Fibroblast of lung (primary cell): ENCODE data around the gene TPP2. TPM values are rescaled to one million over a fixed set of nuclear protein-coding genes. Genes with fewer than 3 reads are reported as not detected.

ENCODE experiments used
- DNase-seq, 2 donors: peaks; one replicate each; pipeline versions ENCODE4 v3.0.0 to v3.0.0-alpha.2; 2010; ENCODE audit warnings: low read depth in 2 of 2
- H2AFZ ChIP-seq: 2 replicates; pipeline ENCODE4 v1.5.1; 2012; ENCODE audit warnings: low read length, control low read depth, inconsistent platforms
- H3K27ac ChIP-seq: 2 replicates; pipeline ENCODE4 v1.5.1; 2011; ENCODE audit warnings: low read length, control low read depth; ENCODE audit not compliant: insufficient read depth
- H3K27me3 ChIP-seq: 2 replicates; pipeline ENCODE4 v1.5.1; 2011; ENCODE audit warnings: mild to moderate bottlenecking, low read length; ENCODE audit not compliant: control insufficient read depth, insufficient read depth
- H3K36me3 ChIP-seq: 2 replicates; pipeline ENCODE4 v1.5.1; 2011; ENCODE audit warnings: low read length; ENCODE audit not compliant: control insufficient read depth, insufficient read depth
- H3K4me1 ChIP-seq: 2 replicates; pipeline ENCODE4 v1.5.1; 2011; ENCODE audit warnings: low read length; ENCODE audit not compliant: control insufficient read depth, insufficient read depth; ENCODE audit errors: extremely low read depth
- H3K4me2 ChIP-seq: 2 replicates; pipeline ENCODE4 v1.5.1; 2011; ENCODE audit warnings: low read length, control low read depth; ENCODE audit not compliant: insufficient read depth; ENCODE audit errors: extremely low read depth
- H3K4me3 ChIP-seq, 4 experiments: fragments of 200-600 bp in 1 of 4; sonication (generic) in 1 of 4; replicated peaks in 1 of 4; 2 replicates each; pipeline ENCODE4 v1.5.1; 2011 to 2016; ENCODE audit warnings: low read length in 4 of 4, low read depth in 3 of 4, mild to moderate bottlenecking in 3 of 4, control low read depth in 2 of 4, inconsistent platforms in 1 of 4, mixed read lengths in 1 of 4; ENCODE audit not compliant: insufficient read depth in 1 of 4; ENCODE audit errors: control extremely low read depth in 1 of 4
- H3K79me2 ChIP-seq: 2 replicates; pipeline ENCODE4 v1.5.1; 2012; ENCODE audit warnings: mild to moderate bottlenecking, low read length, inconsistent platforms; ENCODE audit not compliant: control insufficient read depth, insufficient read depth
- H3K9ac ChIP-seq: 2 replicates; pipeline ENCODE4 v1.5.1; 2011; ENCODE audit warnings: mild to moderate bottlenecking, low read length, control low read depth; ENCODE audit not compliant: insufficient read depth
- H3K9me3 ChIP-seq: 2 replicates; pipeline ENCODE4 v1.5.1; 2012; ENCODE audit warnings: low read depth, low read length; ENCODE audit not compliant: control insufficient read depth, insufficient read depth
- H4K20me1 ChIP-seq: 2 replicates; pipeline ENCODE4 v1.5.1; 2011; ENCODE audit warnings: low read length; ENCODE audit not compliant: control insufficient read depth, insufficient read depth; ENCODE audit errors: extremely low read depth
- CTCF ChIP-seq, 2 donors: IDR thresholded peaks in 1 of 2; conservative IDR thresholded peaks in 1 of 2; 1 replicate in 1 of 2; 2 replicates in 1 of 2; pipeline ENCODE4 v1.5.1; 2011 to 2012; ENCODE audit warnings: low read length in 2 of 2, control low read depth in 1 of 2, inconsistent platforms in 1 of 2, low read depth in 1 of 2, mild to moderate bottlenecking in 1 of 2
- EZH2 ChIP-seq: IDR thresholded peaks from 2 replicates; pipeline ENCODE4 v1.5.1; 2012; ENCODE audit warnings: low read length, control low read depth, mild to moderate bottlenecking; ENCODE audit errors: missing control alignments
- polyA plus RNA-seq, 2 donors: library from polyadenylated mRNA; depleted of rRNA in 1 of 2; stranded (reverse) in 1 of 2; unstranded in 1 of 2; fragments of >200 nt; gene quantifications; 2 replicates each; pipeline ENCODE4 v1.2.1, GENCODE V29; 2011 to 2012; ENCODE audit warnings: missing spikeins in 1 of 2
- total RNA-seq: library from RNA; depleted of rRNA; stranded (reverse); fragments of >200 nt; gene quantifications from 2 replicates; pipeline ENCODE4 v1.2.1, GENCODE V29; 2014

TPP2 gene
- total and polyA plus RNA-seq, 2 donors (not counting 1 experiment from before 2014, with no cell fraction given), result 45.0 to 60.3 TPM

- Histone ChIP-seq H4K20me1 (no peaks in the 10 kb centered on the region), H3K79me2 (no peaks in the 10 kb centered on the region), H3K4me1 (peaks cover 5% of the 10 kb centered on the region), H3K27me3 (no peaks in the 10 kb centered on the region), H3K27ac (no peak overlapping the region), H3K4me2 (no peak overlapping the region), H2AFZ (no peak overlapping the region), H3K9ac (no peak overlapping the region), H3K4me3 (no peak overlapping the region), H3K9me3 (no peaks in the 10 kb centered on the region), H3K36me3 (peaks cover 5% of the 10 kb centered on the region)
- no peak for DNase-seq
- TF ChIP-seq EZH2 (no peak), CTCF (conservative IDR thresholded peaks at IDR 0.05 in 1 of 2, IDR thresholded peaks at IDR 0.05 in 1 of 2; ENCODE audit: low read depth in 1 of 2, low read length in 2 of 2) (no peak)
Observed at GRCh38 chr13:102648046-102648445, 51.3 kb downstream of the TPP2 start.

- DNase-seq, result no peak
- H3K27ac ChIP-seq, result no peak overlapping the region
Observed at GRCh38 chr13:102650444-102650843, 53.7 kb downstream of the TPP2 start.

GRCh38 chr13:102651392-102651791, 54.6 kb downstream of the TPP2 start:
- no peak overlapping the region for H3K4me3 ChIP-seq
- DNase-seq, result peak; percentile 32 to 65
- no peak overlapping the region for H3K9ac ChIP-seq
- H3K36me3 ChIP-seq, result peaks cover 5% of the 10 kb centered on the region
- no peak for TF ChIP-seq CTCF (conservative IDR thresholded peaks at IDR 0.05 in 1 of 2, IDR thresholded peaks at IDR 0.05 in 1 of 2; ENCODE audit: low read depth in 1 of 2, low read length in 2 of 2)
- no peak for TF ChIP-seq EZH2
- H3K4me2 ChIP-seq, result no peak overlapping the region
- H3K4me1 ChIP-seq, result peaks cover 5% of the 10 kb centered on the region
- no peaks in the 10 kb centered on the region for H3K79me2 ChIP-seq
- no peaks in the 10 kb centered on the region for H4K20me1 ChIP-seq
- no peaks in the 10 kb centered on the region for H3K9me3 ChIP-seq
- no peak overlapping the region for H2AFZ ChIP-seq
- no peak overlapping the region for H3K27ac ChIP-seq
- no peaks in the 10 kb centered on the region for H3K27me3 ChIP-seq

More at GRCh38 chr13:102650444-102650843, 53.7 kb downstream of the TPP2 start:
- peaks cover 5% of the 10 kb centered on the region for H3K4me1 ChIP-seq
- H3K9me3 ChIP-seq, result no peaks in the 10 kb centered on the region
- H3K4me3 ChIP-seq, result no peak overlapping the region
- no peak overlapping the region for H3K9ac ChIP-seq
- H2AFZ ChIP-seq, result no peak overlapping the region
- peaks cover 5% of the 10 kb centered on the region for H3K36me3 ChIP-seq
- TF ChIP-seq CTCF (conservative IDR thresholded peaks at IDR 0.05 in 1 of 2, IDR thresholded peaks at IDR 0.05 in 1 of 2; ENCODE audit: low read depth in 1 of 2, low read length in 2 of 2) (no peak), EZH2 (no peak)
- no peak overlapping the region for H3K4me2 ChIP-seq
- no peaks in the 10 kb centered on the region for H4K20me1 ChIP-seq
- no peaks in the 10 kb centered on the region for H3K27me3 ChIP-seq
- no peaks in the 10 kb centered on the region for H3K79me2 ChIP-seq
